Left forelimb (tissue), 1 donor: ENCODE data around the gene OLFM4.

ENCODE experiments used
- DNase-seq: peaks from one replicate; pipeline ENCODE4 v3.0.0-alpha.2; 2018; ENCODE audit warnings: low spot score

The OLFM4 gene

DNA sequence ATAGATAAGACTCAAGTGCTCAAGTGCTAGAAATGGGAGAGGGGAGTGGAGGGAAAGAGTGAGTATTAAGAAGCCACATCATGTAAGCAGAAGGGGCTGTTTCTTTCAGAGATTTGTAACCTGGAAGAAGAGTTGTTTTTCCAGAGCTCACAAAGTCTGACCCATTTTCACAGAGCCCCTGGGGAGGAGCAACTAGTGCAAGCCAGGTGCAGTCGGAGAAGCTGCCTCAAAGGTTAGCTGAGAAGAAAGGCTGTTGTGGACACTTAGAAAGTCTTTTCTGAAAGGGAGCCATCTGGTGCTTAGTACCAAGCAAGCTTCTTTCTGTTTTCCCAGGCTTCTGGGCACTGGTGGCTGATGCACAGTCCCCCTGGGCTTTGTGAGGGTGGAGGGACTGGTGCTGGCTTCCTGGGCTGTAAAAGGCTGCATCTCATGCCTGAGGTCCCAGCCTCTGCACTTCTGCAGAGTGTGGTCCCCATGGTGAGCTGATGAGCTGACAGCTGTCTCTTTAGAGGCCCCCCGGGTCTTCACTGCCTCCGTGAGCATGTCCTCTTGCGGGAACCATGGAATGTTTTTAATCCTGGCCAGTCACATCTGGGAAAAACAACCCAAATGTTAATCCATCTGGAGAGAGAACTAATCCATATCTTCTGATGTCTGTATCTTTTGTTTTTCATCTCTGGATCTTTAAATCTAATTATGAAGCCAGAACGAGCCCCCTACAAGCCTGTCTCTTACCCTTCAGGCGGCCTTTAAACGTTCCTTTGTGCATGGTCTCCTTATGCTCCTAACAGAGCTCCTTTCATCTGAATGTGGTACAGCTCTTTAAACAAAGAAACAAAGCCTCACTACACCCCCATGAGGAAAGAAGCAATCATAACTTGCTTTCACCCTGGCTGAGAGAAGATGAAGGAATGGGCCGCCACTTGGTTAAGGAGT, 40.2 kb downstream of the OLFM4 start:
- peak; percentile 73 for DNase-seq

DNA sequence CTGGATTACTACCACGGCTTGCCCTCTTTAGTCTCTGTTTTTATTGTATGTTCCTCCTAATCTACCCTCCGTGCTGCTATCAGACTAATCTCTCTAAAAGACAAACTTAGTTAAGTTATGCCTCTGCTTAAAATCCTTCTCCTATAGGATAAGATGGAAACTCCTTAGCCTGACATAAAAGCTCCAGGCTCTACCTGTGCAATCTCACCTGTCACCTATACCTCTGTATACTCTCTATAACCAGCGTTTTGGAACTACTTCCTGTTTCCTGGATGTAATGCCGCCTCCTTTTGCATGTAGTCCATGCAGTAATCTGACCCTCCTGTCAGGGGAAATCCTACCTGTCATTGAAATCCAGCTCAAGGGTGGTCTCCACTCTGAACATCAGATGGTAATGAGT, 41.2 kb downstream of the OLFM4 start:
- no peak for DNase-seq

DNA sequence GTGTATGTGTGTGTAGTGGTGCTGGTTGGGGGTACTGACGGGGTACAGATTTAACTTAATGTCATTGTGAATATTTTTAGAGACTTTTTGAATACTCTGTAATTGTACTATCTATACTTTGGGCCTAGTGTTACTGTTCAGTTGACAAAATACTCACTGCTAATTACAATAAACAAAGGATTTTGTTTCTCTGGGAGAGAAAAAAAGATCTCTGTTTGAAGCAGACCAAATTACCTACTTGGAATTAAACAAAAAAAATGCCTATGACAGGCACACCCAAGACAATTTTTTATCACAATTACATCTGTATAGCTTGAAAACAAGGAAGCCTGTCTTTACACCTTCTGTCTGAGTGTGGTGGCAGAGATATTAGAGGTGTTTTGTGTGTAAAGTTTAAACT, 45.1 kb downstream of the OLFM4 start:
- no peak for DNase-seq

DNA sequence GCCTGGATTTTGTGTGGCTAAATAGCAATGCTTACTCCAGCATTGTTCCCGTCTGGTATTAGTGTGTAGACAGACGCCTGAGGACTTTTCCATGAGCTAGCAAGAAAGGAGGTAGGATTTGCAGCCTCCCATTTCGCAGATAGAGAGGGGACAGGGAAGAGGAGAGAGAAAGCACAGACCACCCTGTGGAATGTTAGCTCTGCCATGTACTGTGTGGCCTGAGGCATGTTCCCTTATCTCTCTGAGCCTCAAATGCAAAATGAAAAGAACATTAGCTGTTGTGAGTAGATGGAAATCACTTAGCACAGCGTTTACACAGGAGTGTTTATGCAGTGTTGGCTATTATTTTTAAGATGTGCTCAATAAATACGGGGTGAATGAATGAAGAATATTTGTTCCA, 45.5 kb downstream of the OLFM4 start:
- DNase-seq = no peak

DNA sequence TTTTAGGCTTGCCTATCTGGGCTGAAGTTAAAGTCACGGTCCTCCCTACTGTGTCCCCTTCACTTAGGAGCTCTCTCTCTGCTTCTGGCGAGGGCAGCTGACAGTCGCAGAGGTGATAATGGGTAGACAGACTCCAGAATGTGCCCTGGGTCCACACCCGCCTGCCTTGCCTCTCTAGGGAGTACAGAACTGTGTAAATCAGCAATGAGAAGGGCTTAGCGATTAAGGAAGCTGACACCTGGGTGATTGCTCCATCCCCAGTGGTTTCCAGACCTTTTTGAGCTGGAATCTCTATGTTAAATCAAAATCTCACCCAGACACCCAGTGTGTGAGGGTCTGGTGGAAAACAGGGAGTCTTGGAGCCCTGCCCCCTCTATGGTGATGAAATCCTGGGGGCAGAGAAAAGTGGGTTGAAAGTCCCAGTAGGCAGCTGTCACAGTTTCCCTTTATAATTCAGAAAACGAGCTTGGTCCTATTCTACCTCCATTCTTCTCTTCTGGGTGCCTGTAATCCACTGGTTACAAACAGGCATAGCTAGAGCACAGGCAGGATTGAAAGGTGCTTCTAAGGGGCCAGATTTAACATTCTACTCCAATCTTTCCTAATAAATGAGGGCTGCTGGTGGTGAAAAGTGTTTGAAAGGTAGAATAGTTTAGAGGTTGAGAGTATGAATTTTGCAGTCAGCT, 46.9 kb downstream of the OLFM4 start:
- DNase-seq = no peak

DNA sequence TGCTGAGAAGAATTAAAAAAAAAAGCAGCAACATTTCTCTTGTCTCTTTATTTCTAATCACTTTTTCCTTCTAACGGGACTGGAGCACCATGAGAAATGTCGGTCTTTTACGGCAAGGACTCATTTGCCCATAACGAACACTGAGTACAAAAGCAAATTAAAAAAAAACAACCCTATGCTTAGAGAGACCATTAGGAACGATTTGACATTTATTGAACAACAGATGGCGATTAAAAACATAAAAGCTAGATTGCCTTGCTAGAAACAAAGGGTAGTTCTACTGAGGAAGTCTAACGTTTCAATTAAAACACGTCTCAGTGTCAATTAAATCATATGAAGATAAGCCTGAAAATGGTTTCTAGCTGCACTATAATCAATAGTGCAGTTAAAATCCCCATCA, 51.1 kb downstream of the OLFM4 start:
- no peak for DNase-seq

DNA sequence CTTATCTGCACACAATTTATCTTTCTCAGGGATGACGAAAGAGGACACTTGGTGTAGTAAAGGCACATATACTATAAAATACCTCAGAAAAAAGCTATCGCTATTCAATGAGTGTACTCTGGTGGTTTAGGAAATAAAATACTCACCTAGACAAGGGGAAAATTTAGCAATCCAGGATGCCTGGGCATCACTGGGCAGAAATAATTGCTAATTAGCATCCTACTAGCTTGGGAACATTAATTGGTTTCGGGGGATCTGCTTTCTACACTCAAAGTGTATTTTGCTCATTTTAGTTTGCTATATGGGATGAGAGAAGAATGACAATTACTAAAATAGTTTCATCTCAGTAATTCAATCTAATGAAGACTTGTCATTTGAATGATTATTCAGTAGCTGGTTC, 60.3 kb downstream of the OLFM4 start:
- DNase-seq = no peak

DNA sequence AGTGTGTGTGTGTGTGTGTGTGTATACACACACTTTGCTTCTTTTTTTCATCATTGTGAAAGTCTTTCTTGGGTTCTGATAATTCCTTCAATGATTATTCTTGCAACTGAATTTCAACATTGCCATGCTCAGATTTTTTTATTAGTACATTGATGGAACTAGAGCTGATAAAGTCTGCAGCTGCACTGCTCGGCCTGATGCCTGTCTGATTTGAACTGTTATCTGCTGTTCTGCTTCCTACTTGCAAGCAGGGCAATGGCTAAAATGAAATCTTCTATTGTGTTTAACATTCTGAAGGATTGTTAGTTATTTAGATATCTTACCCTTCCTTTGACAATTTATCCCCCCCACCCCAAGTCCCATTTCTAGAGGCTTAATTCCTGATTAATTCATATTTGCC, 61.3 kb downstream of the OLFM4 start:
- no peak for DNase-seq

DNA sequence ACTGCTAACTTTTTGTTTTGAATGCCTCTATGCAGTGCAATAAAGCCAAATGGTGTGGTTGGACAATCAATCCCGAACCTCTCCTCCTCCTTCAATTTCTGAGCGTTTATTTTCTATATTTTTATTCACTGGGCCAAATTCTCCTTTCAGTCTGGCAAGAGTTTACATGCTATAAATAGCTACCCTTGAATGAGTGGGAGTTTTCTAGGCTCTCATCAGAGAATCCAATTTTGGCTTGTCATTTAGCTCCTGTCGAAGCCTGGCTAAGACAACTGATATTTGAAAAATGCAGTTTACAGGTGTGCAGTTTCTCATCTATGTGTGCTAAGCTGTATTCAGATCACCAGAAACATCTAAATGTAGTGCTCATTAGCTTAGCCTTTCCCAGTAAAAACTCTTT, 61.8 kb downstream of the OLFM4 start:
- DNase-seq = no peak

DNA sequence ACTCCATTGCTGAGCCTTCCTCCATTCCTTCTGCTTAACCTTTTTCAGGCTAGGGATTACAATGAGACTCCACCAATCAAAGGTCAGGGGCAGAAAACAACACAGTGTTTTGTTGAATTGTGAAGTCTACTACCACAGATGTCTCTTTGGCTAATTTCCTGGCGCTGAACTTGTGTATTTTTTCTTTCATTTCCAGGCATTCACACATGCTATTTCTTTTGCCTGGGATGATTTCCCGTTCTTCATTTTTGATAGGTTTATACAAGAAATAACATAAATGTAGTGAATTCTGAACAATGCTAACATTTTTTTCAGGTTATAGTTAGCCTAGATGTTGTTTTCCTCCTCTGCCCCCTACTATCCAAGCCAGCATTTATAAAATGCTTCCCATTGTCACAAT, 64.3 kb downstream of the OLFM4 start:
- no peak for DNase-seq

DNA sequence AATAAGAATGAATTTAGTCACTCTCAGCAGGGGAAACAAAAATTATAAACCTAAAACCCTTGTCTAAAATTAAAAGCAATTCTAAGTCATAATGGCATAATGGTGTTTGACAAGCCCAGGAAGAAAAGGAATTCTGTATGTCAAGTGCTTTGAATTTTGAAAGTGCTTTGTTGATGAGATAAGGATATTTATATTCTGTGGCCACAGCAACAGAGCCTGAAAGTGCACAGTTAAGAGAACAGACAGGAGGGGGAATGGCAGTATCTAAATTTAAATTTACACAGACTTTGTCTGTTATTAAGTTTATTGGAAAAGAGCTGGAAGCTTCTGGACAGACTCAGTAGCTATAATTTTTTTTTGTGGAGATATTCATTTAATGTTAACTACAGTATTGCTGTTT, 69.8 kb downstream of the OLFM4 start:
- no peak for DNase-seq

DNA sequence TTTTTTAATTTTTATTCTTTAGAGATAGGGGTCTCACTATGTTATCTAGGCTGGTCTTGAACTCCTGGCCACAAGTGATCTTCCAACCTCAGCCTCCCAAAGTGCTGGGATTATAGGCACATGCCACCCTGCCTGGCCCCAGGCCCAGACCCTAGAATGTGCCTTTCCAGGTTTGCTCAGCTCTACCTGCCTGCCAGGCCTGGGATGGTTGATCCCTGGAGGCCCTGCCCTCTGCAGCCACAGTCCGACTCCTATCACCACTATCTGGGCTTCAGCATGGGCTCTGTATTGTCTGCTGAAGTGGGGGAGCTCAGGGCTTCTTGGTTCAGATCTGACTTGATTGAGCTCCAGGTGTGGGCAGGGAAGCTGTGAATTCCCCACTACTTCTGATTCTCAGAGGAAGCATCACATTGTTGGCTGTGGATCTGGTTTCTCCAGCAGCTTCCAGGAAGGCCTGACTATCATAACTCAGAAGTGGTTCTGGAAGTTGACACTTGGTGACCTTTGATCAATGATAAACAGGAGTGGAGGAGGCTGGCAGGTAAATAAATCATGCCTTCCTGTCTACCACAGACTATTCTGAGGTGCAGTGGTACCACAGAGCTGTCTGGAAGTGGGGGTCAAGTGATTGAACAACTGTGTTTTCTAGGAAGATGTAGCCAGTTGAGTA, 71.9 kb downstream of the OLFM4 start:
- no peak for DNase-seq
